GM23248 (cell line): ENCODE results near the gene TMEM247. TPM values are rescaled to one million over a fixed set of nuclear protein-coding genes. Genes with fewer than 3 reads are reported as not detected.

Source experiments
- DNase-seq: peaks from one replicate; pipeline ENCODE4 v3.0.0-alpha.2; 2015
- H2AFZ ChIP-seq: fragments of 200-600 bp; sonication (generic); 2 replicates; pipeline ENCODE4 v1.6.1; 2016; ENCODE audit warnings: antibody characterized with exemption
- H3F3A ChIP-seq: fragments of 200-600 bp; sonication (generic); 2 replicates; pipeline ENCODE4 v1.6.1; 2016; ENCODE audit warnings: mild to moderate bottlenecking, antibody characterized with exemption, mixed run types; ENCODE audit not compliant: insufficient read depth
- H3K27ac ChIP-seq: fragments of 200-600 bp; sonication (generic); 2 replicates; pipeline ENCODE4 v1.5.1; 2016; ENCODE audit warnings: mild to moderate bottlenecking
- H3K27me3 ChIP-seq: fragments of 200-600 bp; sonication (generic); replicated peaks from 2 replicates; pipeline ENCODE4 v1.6.1; 2016; ENCODE audit warnings: mild to moderate bottlenecking; ENCODE audit not compliant: insufficient read depth
- H3K36me3 ChIP-seq: fragments of 200-600 bp; sonication (generic); 2 replicates; pipeline ENCODE4 v1.6.1; 2016; ENCODE audit warnings: low read depth, mild to moderate bottlenecking
- H3K4me1 ChIP-seq: fragments of 200-600 bp; sonication (generic); 2 replicates; pipeline ENCODE4 v1.6.1; 2016; ENCODE audit warnings: mild to moderate bottlenecking; ENCODE audit not compliant: insufficient read depth
- H3K4me2 ChIP-seq: fragments of 200-600 bp; sonication (generic); one replicate; pipeline ENCODE4 v1.6.1; 2016; ENCODE audit warnings: mild to moderate bottlenecking; ENCODE audit not compliant: unreplicated experiment
- H3K4me3 ChIP-seq: fragments of 200-600 bp; sonication (generic); 2 replicates; pipeline ENCODE4 v1.5.1; 2016; ENCODE audit warnings: mild to moderate bottlenecking
- H3K79me2 ChIP-seq: fragments of 200-600 bp; sonication (generic); 2 replicates; pipeline ENCODE4 v1.6.1; 2016; ENCODE audit warnings: mild to moderate bottlenecking; ENCODE audit not compliant: insufficient read depth
- H3K9ac ChIP-seq: fragments of 200-600 bp; sonication (generic); 2 replicates; pipeline ENCODE4 v1.6.1; 2016; ENCODE audit warnings: mild to moderate bottlenecking
- H3K9me2 ChIP-seq: fragments of 200-600 bp; sonication (generic); 2 replicates; pipeline ENCODE4 v1.6.1; 2016; ENCODE audit warnings: mixed run types, mild to moderate bottlenecking, moderate library complexity; ENCODE audit not compliant: insufficient read depth
- H3K9me3 ChIP-seq: fragments of 200-600 bp; sonication (generic); one replicate; pipeline ENCODE4 v1.6.1; 2017; ENCODE audit warnings: low read depth
- H4K20me1 ChIP-seq: fragments of 200-600 bp; sonication (generic); 2 replicates; pipeline ENCODE4 v1.6.0; 2016; ENCODE audit not compliant: insufficient read depth
- EZH2 ChIP-seq: fragments of 200-600 bp; sonication (generic); IDR thresholded peaks from 2 replicates; pipeline ENCODE4 v1.6.1; 2018; ENCODE audit warnings: antibody characterized with exemption, mild to moderate bottlenecking; ENCODE audit not compliant: insufficient read depth, poor library complexity, severe bottlenecking
- EZH2phosphoT487 ChIP-seq: fragments of 200-600 bp; sonication (generic); IDR thresholded peaks from 2 replicates; pipeline ENCODE4 v1.6.1; 2018; ENCODE audit warnings: antibody characterized with exemption, moderate library complexity, mild to moderate bottlenecking, low read depth; ENCODE audit not compliant: insufficient read depth
- WGBS, 2 experiments: methylation state at CpG; one replicate each; pipeline ENCODE4 v1.1.6; 2015 to 2017; ENCODE audit warnings: low lambda C conversion rate in 2 of 2, low coverage in 1 of 2; ENCODE audit errors: missing lambda C conversion rate in 2 of 2; 5-methylcytosine and 5-hydroxymethylcytosine counted together
- in situ Hi-C: fragments of 300-500 bp; cut with MboI; formaldehyde crosslinking; loops from 2 replicates; pipeline ENCODE4 v1.15.0; 2020
- polyA plus RNA-seq: library from polyadenylated mRNA; unstranded; fragments of >200 nt; fragmentation: Nextera tagmentation; extraction: Ambion mirVana; gene quantifications from 2 replicates; pipeline ENCODE4 v1.2.1, GENCODE V29; 2016
- total RNA-seq: library from RNA; depleted of rRNA; stranded (reverse); fragments of >200 nt; shearing (Covaris generic); gene quantifications from 2 replicates; pipeline ENCODE4 v1.2.3, GENCODE V29; 2014

Gene TMEM247
- total and polyA plus RNA-seq, 2 experiments from 2014 or later: not detected

GRCh38 chr2:46493971-46494250 is 14.5 kb downstream of the TMEM247 start:
- Histone ChIP-seq H3K9ac (no peak overlapping the region), H3K36me3 (no peaks in the 10 kb centered on the region), H3K4me2 (no peak overlapping the region), H3K79me2 (no peaks in the 10 kb centered on the region), H3K27ac (0 out of 2 replicates have a peak overlapping the region, but pooled peaks have one; percentile 45), H3K4me1 (peaks cover 24% of the 10 kb centered on the region), H3K9me2 (no peaks in the 10 kb centered on the region), H3K4me3 (no peak overlapping the region), H3F3A (0 out of 2 replicates have a peak, but pooled peaks cover 3% of the 10 kb centered on the region), H2AFZ (no peak overlapping the region), H4K20me1 (no peaks in the 10 kb centered on the region), H3K27me3 (no peaks in the 10 kb centered on the region), H3K9me3 (no peaks in the 10 kb centered on the region)
- TF ChIP-seq EZH2phosphoT487 (no peak), EZH2 (no peak)
- no peak for DNase-seq
- WGBS, 2 experiments: 71 to 77% methylated on average over 4 of the region's 4 CpGs
- in situ Hi-C loops: no loop called here

GRCh38 chr2:46494596-46494995 is 15.2 kb downstream of the TMEM247 start:
- Histone ChIP-seq H3K9ac (no peak overlapping the region), H3K9me2 (no peaks in the 10 kb centered on the region), H3F3A (0 out of 2 replicates have a peak, but pooled peaks cover 8% of the 10 kb centered on the region), H3K36me3 (no peaks in the 10 kb centered on the region), H4K20me1 (no peaks in the 10 kb centered on the region), H3K27me3 (no peaks in the 10 kb centered on the region), H3K79me2 (no peaks in the 10 kb centered on the region), H3K4me3 (no peak overlapping the region), H3K4me2 (no peak overlapping the region), H3K9me3 (no peaks in the 10 kb centered on the region), H3K4me1 (peaks cover 23% of the 10 kb centered on the region), H3K27ac (no peak overlapping the region), H2AFZ (no peak overlapping the region)
- in situ Hi-C loops: no loop called here
- DNase-seq: no peak
- WGBS, 2 experiments: 95 to 98% methylated on average over 4 of the region's 4 CpGs
- TF ChIP-seq EZH2: no peak
- no peak for TF ChIP-seq EZH2phosphoT487

- peak; percentile 73 for DNase-seq
- WGBS, 2 experiments: 78 to 82% methylated on average over 9 of the region's 9 CpGs
- H3F3A ChIP-seq: peaks cover 10% of the 10 kb centered on the region; the same call in 1 of the 2 replicates
- TF ChIP-seq EZH2 (no peak), EZH2phosphoT487 (no peak)
- H4K20me1 ChIP-seq: no peaks in the 10 kb centered on the region
- peak overlapping the region; percentile 3 for H3K4me2 ChIP-seq
- H3K36me3 ChIP-seq: no peaks in the 10 kb centered on the region
- in situ Hi-C loops: no loop called here
- no peak overlapping the region for H3K4me3 ChIP-seq
- no peak overlapping the region for H3K27ac ChIP-seq
- no peaks in the 10 kb centered on the region for H3K27me3 ChIP-seq
- 0 out of 2 replicates have a peak overlapping the region, but pooled peaks have one; percentile 19 for H2AFZ ChIP-seq
- H3K9me2 ChIP-seq: no peaks in the 10 kb centered on the region
- H3K4me1 ChIP-seq: peaks cover 22% of the 10 kb centered on the region
- H3K9ac ChIP-seq: no peak overlapping the region
- no peaks in the 10 kb centered on the region for H3K9me3 ChIP-seq
- no peaks in the 10 kb centered on the region for H3K79me2 ChIP-seq
Measured at GRCh38 chr2:46495231-46496030, 16.1 kb downstream of the TMEM247 start.

GRCh38 chr2:46497766-46498165 is 18.4 kb downstream of the TMEM247 start:
- no peak for DNase-seq
- TF ChIP-seq EZH2phosphoT487 (no peak), EZH2 (no peak)
- Histone ChIP-seq H3K9me3 (no peaks in the 10 kb centered on the region), H3F3A (peaks cover 11% of the 10 kb centered on the region; the same call in 1 of the 2 replicates), H3K27ac (no peak overlapping the region), H3K9ac (no peak overlapping the region), H3K4me3 (no peak overlapping the region), H3K9me2 (no peaks in the 10 kb centered on the region), H3K4me1 (peaks cover 23% of the 10 kb centered on the region), H2AFZ (no peak overlapping the region), H3K79me2 (no peaks in the 10 kb centered on the region), H4K20me1 (no peaks in the 10 kb centered on the region), H3K27me3 (no peaks in the 10 kb centered on the region), H3K4me2 (no peak overlapping the region), H3K36me3 (no peaks in the 10 kb centered on the region)
- in situ Hi-C loops: no loop called here
- 95 to 98% methylated on average over 4 of the region's 4 CpGs for WGBS, 2 experiments
